ENCODE data around the gene ING3. TPM values are rescaled to one million over a fixed set of nuclear protein-coding genes. Genes with fewer than 3 reads are reported as not detected.

The ING3 gene
- polyA plus RNA-seq, 1 donor from 2014 or later, result 19.7 TPM

DNA sequence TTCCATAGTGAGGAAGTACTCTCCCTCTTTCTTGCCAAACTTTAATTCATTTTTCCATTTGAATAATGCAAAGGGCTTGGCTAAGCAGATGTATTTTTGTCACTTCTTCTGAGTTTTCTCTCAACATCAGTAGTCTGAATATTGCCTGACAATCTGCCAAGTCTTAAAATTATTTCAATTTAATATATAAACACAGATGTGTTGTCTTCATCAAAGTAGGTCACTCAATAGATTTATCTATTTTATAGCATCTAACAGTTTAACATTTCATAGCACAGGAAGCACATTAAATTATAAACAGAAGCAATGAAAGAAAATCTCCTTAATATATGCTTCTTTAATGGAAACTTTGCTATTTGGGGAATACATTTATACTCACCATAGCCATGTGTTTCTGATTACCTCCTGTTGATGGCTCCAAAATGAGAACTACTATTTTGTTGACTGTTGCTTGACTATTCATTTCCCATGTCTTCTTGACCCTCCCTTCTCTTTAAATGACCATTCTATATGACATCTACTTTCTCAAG lies 42.5 kb downstream of the ING3 start:
- Histone ChIP-seq H3K79me2 (replicated peaks; ENCODE audit: insufficient read depth, low read length) (no peaks in the 10 kb centered on the region), H3K9me2 (ENCODE audit: insufficient read depth, low read length) (no peaks in the 10 kb centered on the region), H3K36me3 (ENCODE audit: insufficient read depth, low read length) (no peaks in the 10 kb centered on the region), H3K4me3 (ENCODE audit: low read length) (no peak overlapping the region), H4K20me1 (ENCODE audit: insufficient read depth) (no peaks in the 10 kb centered on the region), H3K9me3 (ENCODE audit: low read length) (no peaks in the 10 kb centered on the region), H3K4me2 (ENCODE audit: low read length) (no peak overlapping the region), H3K9ac (ENCODE audit: low read length) (no peak overlapping the region), H3K27ac (ENCODE audit: low read length) (no peak overlapping the region), H3K27me3 (ENCODE audit: insufficient read depth, low read depth, low read length) (peaks cover 6% of the 10 kb centered on the region), H2AFZ (ENCODE audit: low read depth, low read length) (no peak overlapping the region), H3F3A (ENCODE audit: insufficient read depth, low read length, poor library complexity, severe bottlenecking) (no peaks in the 10 kb centered on the region)
- TF ChIP-seq, protein P1, sequence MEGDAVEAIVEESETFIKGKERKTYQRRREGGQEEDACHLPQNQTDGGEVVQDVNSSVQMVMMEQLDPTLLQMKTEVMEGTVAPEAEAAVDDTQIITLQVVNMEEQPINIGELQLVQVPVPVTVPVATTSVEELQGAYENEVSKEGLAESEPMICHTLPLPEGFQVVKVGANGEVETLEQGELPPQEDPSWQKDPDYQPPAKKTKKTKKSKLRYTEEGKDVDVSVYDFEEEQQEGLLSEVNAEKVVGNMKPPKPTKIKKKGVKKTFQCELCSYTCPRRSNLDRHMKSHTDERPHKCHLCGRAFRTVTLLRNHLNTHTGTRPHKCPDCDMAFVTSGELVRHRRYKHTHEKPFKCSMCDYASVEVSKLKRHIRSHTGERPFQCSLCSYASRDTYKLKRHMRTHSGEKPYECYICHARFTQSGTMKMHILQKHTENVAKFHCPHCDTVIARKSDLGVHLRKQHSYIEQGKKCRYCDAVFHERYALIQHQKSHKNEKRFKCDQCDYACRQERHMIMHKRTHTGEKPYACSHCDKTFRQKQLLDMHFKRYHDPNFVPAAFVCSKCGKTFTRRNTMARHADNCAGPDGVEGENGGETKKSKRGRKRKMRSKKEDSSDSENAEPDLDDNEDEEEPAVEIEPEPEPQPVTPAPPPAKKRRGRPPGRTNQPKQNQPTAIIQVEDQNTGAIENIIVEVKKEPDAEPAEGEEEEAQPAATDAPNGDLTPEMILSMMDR (IDR thresholded peaks at IDR 0.05; ENCODE audit: poor library complexity, severe bottlenecking), result no peak
- TF ChIP-seq TAF1 (IDR thresholded peaks at IDR 0.05; ENCODE audit: low read depth), result no peak

DNA sequence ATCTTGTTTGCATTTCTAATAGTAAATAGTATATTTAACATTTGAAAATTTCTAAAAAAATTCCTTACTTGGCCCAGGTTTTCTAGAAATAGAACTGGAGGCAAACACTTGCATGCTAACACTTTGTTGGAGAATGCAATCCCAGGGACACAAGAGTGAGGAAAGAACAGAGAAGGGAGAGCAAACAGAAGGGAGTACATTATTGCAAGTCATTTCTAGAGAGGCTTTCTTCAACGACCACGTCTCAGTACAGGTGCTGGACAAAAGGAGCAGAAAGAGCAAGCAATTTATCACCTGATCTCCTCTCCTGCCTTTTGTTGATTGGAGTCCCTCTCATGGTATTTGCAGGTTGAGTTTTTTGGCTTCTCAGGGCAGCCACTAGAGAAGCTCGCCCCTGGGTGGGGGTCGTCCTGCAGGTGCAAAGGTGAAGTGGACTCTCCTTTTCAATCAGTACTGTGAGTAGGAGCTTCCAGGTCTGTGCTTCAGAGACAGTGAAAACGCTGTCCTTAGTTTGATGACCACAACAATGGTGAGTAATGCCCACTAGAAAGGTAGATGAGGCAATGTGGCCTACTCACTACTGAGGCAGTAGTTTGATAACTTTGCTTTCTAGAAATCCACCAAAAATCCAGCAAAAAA lies 43.1 kb downstream of the ING3 start:
- no peak overlapping the region for H3K4me2 ChIP-seq (ENCODE audit: low read length)

More for the DNA sequence above, 43.1 kb downstream of the ING3 start:
- Histone ChIP-seq H3K4me3 (ENCODE audit: low read length) (no peak overlapping the region), H3K27me3 (ENCODE audit: insufficient read depth, low read depth, low read length) (peaks cover 6% of the 10 kb centered on the region), H2AFZ (ENCODE audit: low read depth, low read length) (no peak overlapping the region), H3K36me3 (ENCODE audit: insufficient read depth, low read length) (no peaks in the 10 kb centered on the region), H3F3A (ENCODE audit: insufficient read depth, low read length, poor library complexity, severe bottlenecking) (no peaks in the 10 kb centered on the region), H3K9ac (ENCODE audit: low read length) (no peak overlapping the region), H3K9me3 (ENCODE audit: low read length) (no peaks in the 10 kb centered on the region), H4K20me1 (ENCODE audit: insufficient read depth) (no peaks in the 10 kb centered on the region), H3K79me2 (replicated peaks; ENCODE audit: insufficient read depth, low read length) (no peaks in the 10 kb centered on the region), H3K27ac (ENCODE audit: low read length) (no peak overlapping the region), H3K9me2 (ENCODE audit: insufficient read depth, low read length) (no peaks in the 10 kb centered on the region)
- TF ChIP-seq EZH2 (IDR thresholded peaks at IDR 0.05; ENCODE audit: borderline replicate concordance, insufficient read depth, low read length, poor library complexity, severe bottlenecking) (no peak), RAD21 (conservative IDR thresholded peaks at IDR 0.05) (no peak), TAF1 (IDR thresholded peaks at IDR 0.05; ENCODE audit: low read depth) (no peak), SMC3 (conservative IDR thresholded peaks at IDR 0.05; ENCODE audit: poor library complexity) (no peak)
- TF ChIP-seq, protein P1 (IDR thresholded peaks at IDR 0.05; ENCODE audit: poor library complexity, severe bottlenecking), result no peak
- TF ChIP-seq, protein P2, sequence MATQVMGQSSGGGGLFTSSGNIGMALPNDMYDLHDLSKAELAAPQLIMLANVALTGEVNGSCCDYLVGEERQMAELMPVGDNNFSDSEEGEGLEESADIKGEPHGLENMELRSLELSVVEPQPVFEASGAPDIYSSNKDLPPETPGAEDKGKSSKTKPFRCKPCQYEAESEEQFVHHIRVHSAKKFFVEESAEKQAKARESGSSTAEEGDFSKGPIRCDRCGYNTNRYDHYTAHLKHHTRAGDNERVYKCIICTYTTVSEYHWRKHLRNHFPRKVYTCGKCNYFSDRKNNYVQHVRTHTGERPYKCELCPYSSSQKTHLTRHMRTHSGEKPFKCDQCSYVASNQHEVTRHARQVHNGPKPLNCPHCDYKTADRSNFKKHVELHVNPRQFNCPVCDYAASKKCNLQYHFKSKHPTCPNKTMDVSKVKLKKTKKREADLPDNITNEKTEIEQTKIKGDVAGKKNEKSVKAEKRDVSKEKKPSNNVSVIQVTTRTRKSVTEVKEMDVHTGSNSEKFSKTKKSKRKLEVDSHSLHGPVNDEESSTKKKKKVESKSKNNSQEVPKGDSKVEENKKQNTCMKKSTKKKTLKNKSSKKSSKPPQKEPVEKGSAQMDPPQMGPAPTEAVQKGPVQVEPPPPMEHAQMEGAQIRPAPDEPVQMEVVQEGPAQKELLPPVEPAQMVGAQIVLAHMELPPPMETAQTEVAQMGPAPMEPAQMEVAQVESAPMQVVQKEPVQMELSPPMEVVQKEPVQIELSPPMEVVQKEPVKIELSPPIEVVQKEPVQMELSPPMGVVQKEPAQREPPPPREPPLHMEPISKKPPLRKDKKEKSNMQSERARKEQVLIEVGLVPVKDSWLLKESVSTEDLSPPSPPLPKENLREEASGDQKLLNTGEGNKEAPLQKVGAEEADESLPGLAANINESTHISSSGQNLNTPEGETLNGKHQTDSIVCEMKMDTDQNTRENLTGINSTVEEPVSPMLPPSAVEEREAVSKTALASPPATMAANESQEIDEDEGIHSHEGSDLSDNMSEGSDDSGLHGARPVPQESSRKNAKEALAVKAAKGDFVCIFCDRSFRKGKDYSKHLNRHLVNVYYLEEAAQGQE (IDR thresholded peaks at IDR 0.05; ENCODE audit: borderline replicate concordance), result no peak

All from neural cell (in vitro differentiated cells).